Thoracic aorta (tissue), 2 donors: ENCODE measurements around the gene ZNF318. TPM values are rescaled to one million over a fixed set of nuclear protein-coding genes. Genes with fewer than 3 reads are reported as not detected.

Source experiments
- ATAC-seq: fragments of 150-250 bp; one replicate; pipeline ENCODE4 v1.8.0; 2017; ENCODE audit warnings: low read depth; ENCODE audit not compliant: insufficient number of reproducible peaks, low FRiP score
- DNase-seq: peaks from one replicate; pipeline ENCODE4 v3.0.0-alpha.2; 2020; ENCODE audit warnings: low spot score
- H3K27ac ChIP-seq, 2 donors: fragments of 200-600 bp; sonication (generic); 1 replicate in 1 of 2; 2 replicates in 1 of 2; pipeline ENCODE4 v1.5.1; 2016; ENCODE audit warnings: mild to moderate bottlenecking in 2 of 2, moderate library complexity in 2 of 2
- H3K27me3 ChIP-seq: fragments of 200-600 bp; sonication (generic); replicated peaks from 2 replicates; pipeline ENCODE4 v1.6.0; 2016; ENCODE audit warnings: mild to moderate bottlenecking; ENCODE audit not compliant: insufficient read depth
- H3K36me3 ChIP-seq: fragments of 200-600 bp; sonication (generic); one replicate; pipeline ENCODE4 v1.5.1; 2016
- H3K4me1 ChIP-seq, 2 donors: fragments of 200-600 bp; sonication (generic); 1 replicate in 1 of 2; 2 replicates in 1 of 2; pipeline versions ENCODE4 v1.5.1 to v1.6.0; 2016; ENCODE audit warnings: low read depth in 2 of 2, mild to moderate bottlenecking in 1 of 2; ENCODE audit not compliant: control insufficient read depth in 1 of 2
- H3K4me3 ChIP-seq: fragments of 200-600 bp; sonication (generic); 2 replicates; pipeline ENCODE4 v1.5.1; 2016; ENCODE audit warnings: mild to moderate bottlenecking
- H3K9me3 ChIP-seq: fragments of 200-600 bp; sonication (generic); 2 replicates; pipeline ENCODE4 v1.5.1; 2016
- CTCF ChIP-seq: fragments of 200-600 bp; sonication (generic); IDR thresholded peaks from one replicate; pipeline ENCODE4 v1.5.1; 2019; ENCODE audit warnings: antibody characterized with exemption
- total RNA-seq, 2 donors: library from RNA; depleted of rRNA; stranded (reverse); fragments of >200 nt; gene quantifications; one replicate each; pipeline versions ENCODE4 v1.1.0 to v1.2.3, GENCODE V29; 2016

Gene ZNF318
- total RNA-seq, 2 donors from 2014 or later, result 13.0 to 24.1 TPM

- H3K4me3 ChIP-seq, result no peak overlapping the region
- H3K27me3 ChIP-seq, result no peaks in the 10 kb centered on the region
- ATAC-seq, result no peak
- H3K36me3 ChIP-seq, result peaks cover 1% of the 10 kb centered on the region
- TF ChIP-seq CTCF, result no peak
- H3K4me1 ChIP-seq, result no peaks in the 10 kb centered on the region
- no peaks in the 10 kb centered on the region for H3K9me3 ChIP-seq
- no peak for DNase-seq
- no peak overlapping the region for H3K27ac ChIP-seq
Measured at GRCh38 chr6:43331470-43331869, 38.0 kb downstream of the ZNF318 start.

- Histone ChIP-seq H3K27ac (no peak overlapping the region), H3K9me3 (no peaks in the 10 kb centered on the region), H3K4me3 (no peak overlapping the region), H3K27me3 (no peaks in the 10 kb centered on the region), H3K36me3 (no peaks in the 10 kb centered on the region), H3K4me1 (no peaks in the 10 kb centered on the region)
- ATAC-seq (no peak), DNase-seq (no peak)
- no peak for TF ChIP-seq CTCF
Measured at GRCh38 chr6:43328528-43328927, 40.9 kb downstream of the ZNF318 start.

- H3K4me3 ChIP-seq, result no peak overlapping the region
- H3K4me1 ChIP-seq, result no peaks in the 10 kb centered on the region
- no peaks in the 10 kb centered on the region for H3K36me3 ChIP-seq
- no peaks in the 10 kb centered on the region for H3K27me3 ChIP-seq
- DNase-seq (no peak), ATAC-seq (no peak)
- no peaks in the 10 kb centered on the region for H3K9me3 ChIP-seq
- no peak for TF ChIP-seq CTCF
- no peak overlapping the region for H3K27ac ChIP-seq
Measured at GRCh38 chr6:43325876-43326275, 43.6 kb downstream of the ZNF318 start.

GRCh38 chr6:43318011-43318410 lies 51.4 kb downstream of the ZNF318 start:
- Histone ChIP-seq H3K9me3 (no peaks in the 10 kb centered on the region), H3K27me3 (no peaks in the 10 kb centered on the region), H3K4me1 (no peaks in the 10 kb centered on the region), H3K36me3 (no peaks in the 10 kb centered on the region), H3K4me3 (no peak overlapping the region), H3K27ac (no peak overlapping the region)
- ATAC-seq (no peak), DNase-seq (no peak)
- TF ChIP-seq CTCF, result no peak

GRCh38 chr6:43313813-43314212 lies 55.6 kb downstream of the ZNF318 start:
- Histone ChIP-seq H3K4me1 (peaks cover 0 to 3% of the 10 kb centered on the region in 2 donors), H3K4me3 (no peak overlapping the region), H3K9me3 (no peaks in the 10 kb centered on the region), H3K27ac (no peak overlapping the region), H3K36me3 (no peaks in the 10 kb centered on the region), H3K27me3 (no peaks in the 10 kb centered on the region)
- TF ChIP-seq CTCF, result no peak
- DNase-seq, result no peak
- ATAC-seq, result no peak
